Loucy (cell line): ENCODE data around the gene LRRK1.

Experiments
- CTCF ChIP-seq: fragments of 200-600 bp; sonication (generic); conservative IDR thresholded peaks from 2 replicates; pipeline ENCODE4 v1.5.1; 2014; ENCODE audit warnings: mild to moderate bottlenecking, antibody characterized with exemption, low read length
- EZH2phosphoT487 ChIP-seq: fragments of 200-600 bp; IDR thresholded peaks from 2 replicates; pipeline ENCODE4 v1.6.1; 2018; ENCODE audit warnings: antibody characterized with exemption, mild to moderate bottlenecking, moderate library complexity, borderline replicate concordance

GRCh38 chr15:101119181-101119580 is 200.0 kb downstream of the LRRK1 start:
- no peak for TF ChIP-seq CTCF
- no peak for TF ChIP-seq EZH2phosphoT487
